Skeletal muscle cell (primary cell): Measurements from ENCODE around the gene PLEKHG3.

Experiments used
- DNase-seq: peaks from one replicate; pipeline ENCODE4 v3.0.0-alpha.2; 2010; ENCODE audit warnings: low read depth
- H3K4me3 ChIP-seq: 2 replicates; pipeline ENCODE4 v1.5.1; 2011; ENCODE audit warnings: low read depth, mild to moderate bottlenecking, control low read depth, low read length, moderate library complexity

The PLEKHG3 gene

DNA sequence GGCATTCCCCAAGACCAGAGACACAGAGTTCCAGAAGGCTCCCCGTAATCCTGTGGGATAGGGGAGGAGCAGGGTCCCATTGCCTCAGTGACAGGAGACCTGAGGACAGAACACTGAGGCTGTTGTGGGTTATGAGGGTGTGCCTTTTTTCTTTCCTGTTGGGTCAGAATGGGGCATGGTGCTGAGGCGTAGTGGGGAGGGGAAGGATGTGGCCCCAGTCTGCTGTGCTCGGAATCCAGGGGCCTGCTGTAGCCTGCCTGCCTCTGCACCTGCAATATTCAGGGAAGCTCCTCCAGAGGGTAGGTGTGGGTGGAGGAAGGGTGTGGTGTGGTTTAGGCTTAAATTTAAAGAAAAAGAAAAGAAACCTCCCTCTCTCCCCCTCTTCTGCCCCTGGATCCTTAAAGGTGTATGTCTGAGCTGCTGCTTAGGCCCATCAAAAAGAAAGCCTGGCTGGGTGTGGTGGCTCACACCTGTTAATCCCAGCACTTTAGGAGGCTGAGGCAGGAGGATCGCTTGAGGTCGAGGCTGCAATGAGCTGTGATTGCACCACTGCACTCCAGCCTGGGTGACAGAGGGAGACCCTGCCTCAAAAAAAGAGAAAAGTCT, 18.7 kb downstream of the PLEKHG3 start:
- DNase-seq: no peak

DNA sequence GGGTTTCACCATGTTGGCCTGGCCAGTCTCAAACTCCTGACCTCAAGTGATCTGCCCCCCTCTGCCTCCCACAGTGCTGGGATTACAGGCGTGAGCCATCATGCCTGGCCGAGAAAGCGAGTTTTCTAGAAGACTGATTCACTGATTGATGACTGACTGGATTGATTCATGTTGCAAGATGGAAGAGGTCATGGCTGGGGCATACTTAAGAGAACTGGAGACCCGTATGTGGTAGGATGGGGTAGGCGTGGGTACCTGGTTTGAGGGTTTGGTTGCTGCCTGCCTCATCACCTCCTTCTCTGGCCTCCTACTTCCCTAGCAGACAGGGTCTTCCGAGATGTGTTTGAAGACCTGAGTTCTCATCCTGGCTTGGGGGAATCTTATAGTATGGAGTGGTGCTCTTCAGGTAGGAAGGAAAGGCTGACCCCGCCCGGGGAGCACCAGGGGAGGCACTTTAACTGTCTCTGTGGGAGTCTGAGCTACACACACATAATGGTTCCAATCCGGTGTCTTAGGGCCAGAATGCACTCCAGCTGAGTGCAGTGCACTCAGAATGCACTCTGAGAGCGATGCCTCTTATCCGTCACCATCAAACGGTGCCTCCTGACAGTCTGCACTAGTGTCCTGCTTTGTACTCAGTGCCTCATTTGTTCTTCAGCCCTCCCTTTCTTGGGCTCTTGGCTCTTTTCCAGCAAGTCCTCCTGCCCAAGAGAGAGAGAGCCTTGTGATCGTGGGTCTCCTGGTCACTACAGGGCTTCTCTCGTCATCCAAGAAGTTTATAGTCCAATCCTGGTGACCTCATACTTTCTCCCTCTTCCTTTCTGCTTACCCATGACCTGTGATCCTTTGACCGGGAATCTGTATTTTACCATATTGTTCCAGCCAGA, 19.7 kb downstream of the PLEKHG3 start:
- DNase-seq: no peak
- H3K4me3 ChIP-seq: no peak overlapping the region

More for the DNA sequence above, 18.7 kb downstream of the PLEKHG3 start:
- H3K4me3 ChIP-seq: no peak overlapping the region

DNA sequence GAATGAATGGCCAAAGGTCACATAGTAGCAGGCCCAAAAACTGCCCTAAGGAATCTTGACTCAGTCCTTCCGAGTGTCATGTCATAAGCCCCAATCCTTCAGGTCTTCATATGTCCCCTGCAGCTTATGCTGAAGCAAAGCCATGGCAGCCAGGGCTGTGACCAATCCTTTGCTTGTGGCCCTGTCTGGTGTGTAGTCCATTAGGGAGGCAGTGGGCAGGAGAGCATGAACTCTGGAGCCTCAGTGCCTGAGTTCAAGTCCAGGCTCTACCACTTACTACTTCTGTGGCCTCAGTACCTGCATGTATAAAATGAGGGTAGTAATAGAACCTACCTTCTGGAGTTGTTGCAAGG, 20.3 kb downstream of the PLEKHG3 start:
- DNase-seq: no peak
- H3K4me3 ChIP-seq: no peak overlapping the region

DNA sequence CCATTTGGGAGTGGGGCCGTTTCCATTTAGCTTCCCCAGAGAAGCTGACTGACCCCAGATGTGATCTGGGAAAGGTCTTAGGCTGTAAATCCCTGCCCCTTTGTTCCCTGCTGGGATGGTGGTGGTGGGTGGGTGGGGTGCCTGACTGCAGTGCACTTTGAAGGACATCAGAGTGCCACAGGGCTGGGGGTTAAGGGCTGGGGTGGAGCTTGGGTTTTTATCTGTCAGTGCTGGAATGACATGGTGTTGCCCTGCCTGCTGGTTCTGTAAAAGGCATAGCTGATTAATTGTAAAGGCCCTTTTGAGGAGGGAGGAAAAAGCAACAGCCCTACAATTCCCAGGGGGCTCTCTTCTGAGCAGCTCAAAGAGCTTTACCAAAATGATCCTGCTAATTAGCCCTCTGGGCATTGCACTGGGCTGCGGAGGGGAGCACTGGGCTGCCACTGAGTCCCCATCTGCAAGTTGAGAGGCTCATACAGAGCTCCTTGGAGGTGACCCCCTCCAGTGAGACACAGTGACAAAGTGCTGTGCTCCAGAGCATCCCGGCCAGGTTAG, 21.1 kb downstream of the PLEKHG3 start:
- DNase-seq: no peak

DNA sequence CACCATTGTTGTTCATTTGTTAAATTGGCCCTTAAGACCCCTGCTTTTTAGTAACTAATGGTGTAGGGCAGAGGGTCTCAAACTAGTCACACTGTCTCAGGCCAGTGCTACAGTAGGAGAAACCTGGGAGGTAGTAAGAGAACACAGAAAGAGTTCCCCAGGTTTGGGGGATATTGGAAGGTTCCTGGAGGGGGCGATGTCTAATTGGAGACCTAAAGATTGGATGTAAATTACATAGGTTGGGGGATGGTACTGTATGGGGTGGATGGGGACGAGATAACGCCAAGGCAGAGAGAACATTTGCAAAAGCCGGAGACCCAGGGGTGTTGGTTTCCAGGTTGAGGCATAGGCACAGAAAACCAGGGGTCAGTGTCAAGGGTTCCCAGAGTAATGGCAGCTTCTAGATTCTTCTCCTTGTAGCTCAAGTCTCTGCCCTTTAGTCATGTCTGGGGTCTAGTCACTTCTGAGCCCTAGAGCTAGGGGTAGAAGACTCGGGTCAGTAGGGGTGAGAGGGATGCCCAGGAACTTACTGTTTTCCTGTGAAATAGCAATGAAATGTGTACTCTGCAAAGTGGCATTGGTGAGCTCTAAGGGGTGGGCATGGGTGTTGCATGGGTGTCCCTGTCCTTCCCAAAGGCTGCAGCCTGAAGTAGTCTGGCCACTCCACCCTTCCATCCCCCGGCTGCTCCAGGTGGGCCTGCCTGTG, 21.8 kb downstream of the PLEKHG3 start:
- no peak overlapping the region for H3K4me3 ChIP-seq
- DNase-seq: no peak

More for the DNA sequence above, 21.1 kb downstream of the PLEKHG3 start:
- H3K4me3 ChIP-seq: no peak overlapping the region

DNA sequence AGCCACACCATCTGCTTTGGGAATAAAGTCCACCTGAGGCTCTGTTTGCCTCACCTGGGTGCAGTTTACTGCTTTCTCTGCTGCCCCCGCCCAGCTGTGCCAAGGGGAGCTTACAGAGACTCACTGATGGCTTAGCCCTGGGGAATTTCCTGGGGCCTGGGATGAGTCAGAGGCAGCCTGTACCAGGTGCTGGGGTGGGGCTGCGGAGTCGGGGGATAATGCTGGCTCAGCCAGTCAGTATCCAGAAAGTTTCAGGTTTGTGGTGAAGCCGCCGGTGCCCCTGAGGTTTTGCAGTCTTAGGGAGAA, 22.3 kb downstream of the PLEKHG3 start:
- no peak for DNase-seq
- no peak overlapping the region for H3K4me3 ChIP-seq

DNA sequence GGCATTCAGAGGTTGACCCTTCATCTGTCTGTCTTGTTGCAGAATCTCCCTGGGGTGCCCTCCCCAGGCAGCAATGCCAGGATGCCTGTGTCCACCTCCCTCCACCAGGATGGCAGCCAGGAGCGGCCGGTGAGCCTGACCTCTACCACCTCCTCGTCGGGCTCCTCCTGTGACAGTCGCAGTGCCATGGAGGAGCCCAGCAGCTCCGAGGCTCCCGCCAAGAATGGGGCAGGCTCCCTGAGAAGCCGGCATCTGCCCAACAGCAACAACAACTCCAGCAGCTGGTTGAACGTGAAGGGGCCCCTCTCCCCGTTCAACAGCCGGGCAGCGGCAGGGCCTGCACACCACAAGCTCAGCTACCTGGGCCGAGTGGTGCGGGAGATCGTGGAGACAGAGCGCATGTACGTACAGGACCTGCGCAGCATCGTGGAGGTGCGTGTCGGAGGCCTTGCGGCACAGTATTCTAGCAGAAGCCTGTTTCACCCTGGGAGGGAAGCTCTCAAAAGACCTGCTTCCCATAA, 23.4 kb downstream of the PLEKHG3 start:
- H3K4me3 ChIP-seq: no peak overlapping the region
- DNase-seq: no peak

DNA sequence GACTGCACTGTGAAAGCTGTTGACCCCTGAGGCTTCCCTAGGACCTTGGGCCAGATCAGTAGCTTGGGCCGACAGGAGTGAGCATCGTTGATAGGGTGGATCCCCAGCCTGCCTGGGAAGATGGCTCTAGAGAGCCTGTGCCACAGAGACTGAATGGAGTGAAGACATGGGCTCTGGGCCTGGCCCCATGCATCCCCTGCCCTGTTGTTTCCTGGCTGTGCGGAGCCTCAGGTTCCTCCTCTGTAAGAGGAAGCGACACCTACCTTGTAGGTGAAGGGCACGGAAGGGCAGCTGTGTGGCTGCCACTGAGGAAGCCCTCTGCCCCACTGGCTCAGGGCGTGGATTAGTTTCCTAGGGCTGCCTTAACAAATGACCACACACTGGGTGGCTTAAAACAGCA, 23.9 kb downstream of the PLEKHG3 start:
- no peak overlapping the region for H3K4me3 ChIP-seq
- DNase-seq: no peak

DNA sequence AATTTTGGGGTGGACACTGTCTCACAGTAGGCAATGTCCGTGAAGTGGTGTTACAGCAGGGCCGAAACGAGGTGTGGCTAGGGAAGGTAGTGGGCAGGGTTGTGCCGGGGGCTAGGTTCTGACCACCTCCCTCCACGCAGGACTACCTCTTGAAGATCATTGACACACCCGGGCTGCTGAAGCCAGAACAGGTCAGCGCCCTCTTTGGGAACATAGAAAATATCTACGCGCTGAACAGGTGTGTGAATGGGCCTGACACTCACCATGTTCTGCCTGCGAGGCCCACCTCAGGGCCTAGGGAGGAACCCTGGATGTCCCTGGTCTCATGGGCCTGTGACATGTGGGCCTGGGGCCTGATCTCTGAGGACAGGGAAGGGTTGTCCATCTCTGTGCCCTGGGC, 24.6 kb downstream of the PLEKHG3 start:
- DNase-seq: no peak
- no peak overlapping the region for H3K4me3 ChIP-seq

DNA sequence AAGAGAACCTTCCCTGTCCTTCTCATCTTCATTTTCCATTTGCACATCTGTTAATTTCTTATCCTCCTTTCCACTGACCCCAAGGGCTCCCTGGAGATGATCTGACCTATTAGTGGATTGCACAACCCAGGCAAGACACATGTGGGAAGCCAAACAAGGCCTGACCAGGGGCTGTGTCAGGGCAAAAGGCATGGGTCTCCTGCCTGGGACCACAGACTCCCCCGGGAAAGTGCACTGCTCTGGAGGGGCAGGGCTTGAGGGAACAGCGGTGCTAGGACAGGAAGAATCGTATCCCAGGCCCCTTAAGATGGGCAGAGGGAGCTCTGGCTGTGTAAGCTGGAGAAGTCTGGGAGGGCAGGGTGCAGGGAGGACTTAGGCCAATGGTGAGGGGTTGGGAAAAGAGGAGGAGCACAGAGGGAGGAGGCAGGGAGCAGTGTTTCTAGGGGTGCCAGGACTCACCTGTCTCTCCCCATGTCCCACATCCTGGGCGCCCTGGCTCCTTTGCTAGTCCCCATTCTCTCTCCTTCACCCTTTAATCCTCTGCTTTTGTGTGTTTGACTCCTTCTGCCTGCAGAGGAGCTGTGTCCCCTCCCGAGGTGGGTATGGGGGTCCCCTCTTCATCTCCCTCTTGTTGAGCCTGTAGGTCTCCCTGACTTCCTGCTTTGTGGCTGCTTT, 25.3 kb downstream of the PLEKHG3 start:
- no peak for DNase-seq
- no peak overlapping the region for H3K4me3 ChIP-seq

DNA sequence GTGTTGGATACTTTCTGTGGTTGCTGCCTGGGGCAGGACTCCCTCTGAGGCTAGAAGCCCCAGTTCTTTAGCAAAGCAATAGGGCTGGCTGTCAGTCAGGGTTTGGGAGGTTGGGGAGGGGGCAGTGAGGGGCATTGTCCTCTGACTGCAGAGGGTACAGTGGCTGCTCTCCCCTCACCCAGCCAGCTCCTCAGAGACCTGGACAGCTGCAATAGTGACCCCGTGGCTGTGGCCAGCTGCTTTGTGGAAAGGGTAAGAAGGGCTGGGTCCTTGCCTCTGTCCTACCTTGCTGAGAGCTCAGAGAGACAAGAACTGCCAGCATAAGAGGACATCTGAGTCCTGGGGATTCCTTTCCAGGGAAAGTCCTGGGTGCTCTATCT, 25.8 kb downstream of the PLEKHG3 start:
- no peak overlapping the region for H3K4me3 ChIP-seq
- no peak for DNase-seq

DNA sequence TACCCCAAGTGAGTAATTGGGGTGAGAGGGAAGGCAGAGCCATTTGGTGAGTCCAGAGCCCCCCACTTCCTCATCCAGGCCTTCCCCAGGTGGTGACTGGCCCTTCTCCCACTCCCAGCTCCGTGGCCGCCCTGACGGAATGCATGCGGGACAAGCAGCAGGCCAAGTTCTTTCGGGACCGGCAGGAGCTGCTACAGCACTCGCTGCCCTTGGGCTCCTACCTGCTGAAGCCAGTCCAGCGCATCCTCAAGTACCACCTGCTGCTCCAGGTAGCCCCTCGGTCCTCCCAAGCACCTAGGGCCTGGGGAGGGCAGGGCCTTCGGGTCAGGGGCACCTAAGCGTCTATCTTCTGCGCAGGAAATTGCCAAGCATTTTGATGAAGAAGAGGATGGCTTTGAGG, 26.5 kb downstream of the PLEKHG3 start:
- H3K4me3 ChIP-seq: no peak overlapping the region
- DNase-seq: no peak

DNA sequence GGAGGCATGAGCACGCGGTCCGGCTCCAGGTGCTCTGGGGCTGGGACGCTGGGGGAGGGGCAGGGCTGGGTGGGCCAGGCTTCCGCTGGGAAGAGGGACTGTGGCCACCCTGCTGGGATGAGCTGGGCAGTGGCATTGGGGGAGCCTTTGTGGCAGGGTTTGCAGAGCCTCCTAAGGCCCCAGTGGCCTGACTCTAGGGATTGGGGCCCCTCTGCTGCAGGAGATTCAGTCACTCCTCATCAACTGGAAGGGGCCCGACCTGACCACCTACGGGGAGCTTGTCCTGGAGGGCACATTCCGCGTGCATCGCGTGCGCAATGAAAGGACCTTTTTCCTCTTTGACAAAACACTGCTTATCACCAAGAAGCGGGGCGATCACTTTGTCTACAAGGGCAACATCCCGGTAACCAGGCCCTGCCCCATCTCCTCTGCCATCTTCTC, 26.9 kb downstream of the PLEKHG3 start:
- DNase-seq: no peak
- H3K4me3 ChIP-seq: no peak overlapping the region

DNA sequence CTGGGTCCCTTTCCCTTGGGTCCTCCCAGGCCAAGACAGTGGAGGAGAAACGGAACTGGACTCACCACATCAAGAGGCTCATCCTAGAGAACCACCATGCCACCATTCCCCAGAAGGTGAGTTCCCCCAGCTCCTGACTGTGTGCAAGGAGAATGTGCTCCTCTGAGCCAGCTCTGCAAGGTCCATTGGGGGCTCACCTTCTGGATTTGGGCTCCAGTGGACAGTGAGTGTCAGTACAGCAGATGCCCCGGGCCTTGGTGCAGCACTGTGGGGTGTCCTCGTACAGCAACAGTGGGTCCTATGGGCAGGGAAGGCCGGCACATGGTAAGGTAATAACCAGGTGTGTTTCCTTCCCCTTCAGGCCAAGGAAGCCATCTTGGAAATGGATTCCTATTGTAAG, 27.8 kb downstream of the PLEKHG3 start:
- no peak for DNase-seq
- no peak overlapping the region for H3K4me3 ChIP-seq

DNA sequence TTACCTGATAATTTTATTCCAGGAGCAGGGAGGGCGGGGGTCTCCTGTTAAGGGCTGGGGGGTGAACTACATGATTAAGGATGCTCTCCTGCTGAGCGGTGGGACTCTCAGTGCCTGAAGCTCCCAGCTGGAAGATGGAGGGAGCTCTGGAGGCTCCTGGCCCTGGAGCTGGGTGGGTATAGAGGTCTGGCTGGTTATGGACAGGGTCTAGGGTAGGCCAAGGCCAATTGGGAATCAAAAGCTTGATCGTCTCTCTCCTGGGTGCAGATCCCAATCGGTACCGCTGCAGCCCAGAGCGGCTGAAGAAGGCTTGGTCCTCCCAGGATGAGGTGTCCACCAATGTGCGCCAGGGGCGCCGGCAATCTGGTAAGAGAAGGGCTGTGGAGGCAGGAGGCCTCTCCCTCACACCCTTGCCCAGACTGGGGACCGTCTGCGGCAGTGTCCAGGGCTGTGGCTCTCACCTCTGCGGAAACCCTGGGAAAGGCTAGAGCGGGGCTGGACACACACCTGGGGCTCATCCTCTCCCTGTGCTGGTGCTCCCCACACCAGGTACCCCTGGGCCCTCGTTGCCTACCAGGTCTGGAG, 28.4 kb downstream of the PLEKHG3 start:
- no peak overlapping the region for H3K4me3 ChIP-seq
- DNase-seq: no peak

DNA sequence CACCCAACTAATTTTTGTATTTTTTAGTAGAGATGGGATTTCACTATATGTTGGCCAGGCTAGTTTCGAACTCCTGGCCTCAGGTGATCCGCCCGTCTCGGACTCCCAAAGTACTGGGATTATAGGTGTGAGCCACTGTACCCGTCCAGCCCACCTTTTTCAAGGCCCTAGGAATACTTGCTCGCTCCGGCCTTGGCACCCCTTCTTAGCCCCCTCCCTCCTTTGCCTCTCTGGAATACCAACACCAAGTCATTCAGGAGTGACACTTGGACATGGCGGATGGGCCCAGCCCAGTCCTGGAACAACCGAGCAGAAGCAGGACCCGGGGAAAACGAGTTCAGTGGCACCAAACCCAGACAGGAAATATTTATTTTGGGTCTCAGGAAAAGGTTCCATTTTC, 29.1 kb downstream of the PLEKHG3 start:
- no peak overlapping the region for H3K4me3 ChIP-seq
- DNase-seq: no peak

DNA sequence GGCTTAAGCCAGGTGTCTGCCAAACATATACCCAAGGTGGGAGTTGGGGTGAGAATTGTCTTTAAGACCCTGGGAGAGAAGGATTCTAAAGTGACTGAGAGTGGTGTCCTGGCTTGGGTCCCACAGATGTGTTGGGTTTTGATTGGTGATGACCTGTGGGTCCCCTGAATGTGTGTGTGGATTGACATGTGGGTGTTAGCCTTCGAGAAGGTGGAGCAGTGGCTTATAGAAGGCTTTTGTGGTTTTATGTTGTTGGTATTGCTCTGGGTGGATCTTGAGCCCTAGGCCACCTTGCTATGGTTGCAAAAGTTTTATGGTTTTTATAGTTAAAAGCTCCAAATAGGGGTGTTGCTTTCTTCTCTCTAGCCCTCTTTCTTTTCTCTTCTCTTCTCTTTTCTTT, 29.7 kb downstream of the PLEKHG3 start:
- H3K4me3 ChIP-seq: no peak overlapping the region
- DNase-seq: no peak

DNA sequence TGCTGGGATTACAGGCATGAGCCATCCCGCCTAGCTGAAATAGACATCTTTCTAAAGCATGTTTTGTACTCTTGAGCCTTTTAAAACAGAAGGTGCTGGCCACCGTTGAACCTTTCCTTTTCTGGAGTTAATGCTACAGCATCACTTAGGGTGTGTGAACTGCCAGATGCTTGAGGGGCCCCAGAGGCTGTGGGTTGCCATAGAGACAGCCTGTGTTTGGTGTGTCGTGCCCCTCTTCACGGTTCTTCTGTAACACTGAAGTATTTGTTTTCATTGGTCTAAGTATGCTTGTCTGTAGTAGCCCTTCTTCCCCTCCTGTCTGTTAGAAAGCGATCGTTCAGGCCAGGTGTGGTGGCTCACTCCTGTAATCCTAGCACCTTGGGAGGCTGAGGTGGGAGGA, 30.8 kb downstream of the PLEKHG3 start:
- DNase-seq: no peak
- H3K4me3 ChIP-seq: no peak overlapping the region
